Activated CD8-positive, alpha-beta T cell treated with anti-CD3 and anti-CD28 coated beads for 36 hours (primary cell): ENCODE data around the gene MACROD2. TPM values are rescaled to one million over a fixed set of nuclear protein-coding genes. Genes with fewer than 3 reads are reported as not detected.

Experiments
- ATAC-seq: fragments of 200-7000 bp; cut with Tn5 transposase; one replicate; pipeline ENCODE4 v1.10.0; 2021; ENCODE audit warnings: mild to moderate bottlenecking, moderate library complexity
- CTCF ChIA-PET: fragments of 350-600 bp; sonication (Branson Sonifier 250); formaldehyde crosslinking; loops from one replicate; lab custom pipeline; 2021; ENCODE audit warnings: antibody characterized with exemption; lab: Charles Lee
- POLR2A ChIA-PET: fragments of 350-600 bp; sonication (Branson Sonifier 250); formaldehyde crosslinking; loops from one replicate; lab custom pipeline; 2021; ENCODE audit warnings: antibody characterized with exemption; lab: Charles Lee
- DNase-seq: peaks from one replicate; pipeline ENCODE4 v3.0.0-alpha.2; 2020
- H3K27ac Mint-ChIP-seq: one replicate; pipeline ENCODE4 v1.8.0; 2021; ENCODE audit warnings: mild to moderate bottlenecking, mixed read lengths
- H3K27me3 Mint-ChIP-seq: one replicate; pipeline ENCODE4 v1.8.0; 2021; ENCODE audit warnings: mixed read lengths
- H3K36me3 Mint-ChIP-seq: one replicate; pipeline ENCODE4 v1.8.0; 2021; ENCODE audit warnings: low read depth, mixed read lengths
- H3K4me1 Mint-ChIP-seq: one replicate; pipeline ENCODE4 v1.8.0; 2021; ENCODE audit warnings: low read depth, mixed read lengths
- H3K4me3 Mint-ChIP-seq: one replicate; pipeline ENCODE4 v1.8.0; 2021; ENCODE audit warnings: mild to moderate bottlenecking, moderate library complexity, mixed read lengths
- H3K9me3 Mint-ChIP-seq: one replicate; pipeline ENCODE4 v1.8.0; 2021; ENCODE audit warnings: mixed read lengths
- intact Hi-C: fragments of 100-400 bp; cut with micrococcal nuclease; formaldehyde crosslinking; loops from one replicate; pipeline ENCODE4 v1.10.0; 2022
- total RNA-seq, 2 experiments: library from RNA; stranded (reverse); gene quantifications; one replicate each; pipeline ENCODE4 v1.2.3, GENCODE V29; 2021
- TF ChIP-seq, protein P1 (sequence below): fragments of 200-600 bp; IDR thresholded peaks from one replicate; pipeline ENCODE4 v1.8.0; 2022; ENCODE audit warnings: antibody characterized with exemption, mild to moderate bottlenecking

The MACROD2 gene
- total RNA-seq, 2 experiments from 2014 or later: not detected

DNA sequence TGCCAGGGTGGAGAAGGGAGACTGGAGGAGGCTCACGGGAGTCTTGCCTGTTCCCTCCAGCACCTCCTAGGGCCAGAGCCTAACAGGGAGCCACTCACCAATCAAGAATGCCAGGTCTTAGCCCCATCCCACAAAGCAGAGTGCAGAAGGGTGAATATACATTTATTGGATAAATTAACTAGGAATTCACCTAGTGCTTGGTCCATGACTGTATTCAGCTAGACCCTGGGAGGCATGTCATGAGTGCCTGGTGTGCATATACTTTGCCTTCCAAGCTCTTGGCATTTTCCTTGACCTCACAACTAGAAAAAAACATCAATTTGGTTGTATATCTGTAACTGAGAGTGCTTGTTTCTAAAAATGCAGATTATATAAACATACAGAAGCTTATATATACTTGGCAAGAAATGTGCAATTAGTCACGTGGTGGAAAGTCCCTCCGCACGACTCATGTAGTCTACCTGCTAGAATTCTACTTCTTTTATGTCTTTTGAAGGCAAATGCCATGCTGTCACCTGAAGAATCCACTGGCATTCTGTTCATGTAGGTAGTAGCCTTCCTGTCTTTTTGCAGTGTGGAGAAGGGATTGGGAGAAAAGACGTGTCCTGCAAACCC, 1586.9 kb downstream of the MACROD2 start:
- no peak overlapping the region for H3K27ac Mint-ChIP-seq
- H3K36me3 Mint-ChIP-seq: no peaks in the 10 kb centered on the region
- intact Hi-C loops: no loop called here
- no peaks in the 10 kb centered on the region for H3K27me3 Mint-ChIP-seq
- no peak for DNase-seq
- TF ChIP-seq, protein P1, sequence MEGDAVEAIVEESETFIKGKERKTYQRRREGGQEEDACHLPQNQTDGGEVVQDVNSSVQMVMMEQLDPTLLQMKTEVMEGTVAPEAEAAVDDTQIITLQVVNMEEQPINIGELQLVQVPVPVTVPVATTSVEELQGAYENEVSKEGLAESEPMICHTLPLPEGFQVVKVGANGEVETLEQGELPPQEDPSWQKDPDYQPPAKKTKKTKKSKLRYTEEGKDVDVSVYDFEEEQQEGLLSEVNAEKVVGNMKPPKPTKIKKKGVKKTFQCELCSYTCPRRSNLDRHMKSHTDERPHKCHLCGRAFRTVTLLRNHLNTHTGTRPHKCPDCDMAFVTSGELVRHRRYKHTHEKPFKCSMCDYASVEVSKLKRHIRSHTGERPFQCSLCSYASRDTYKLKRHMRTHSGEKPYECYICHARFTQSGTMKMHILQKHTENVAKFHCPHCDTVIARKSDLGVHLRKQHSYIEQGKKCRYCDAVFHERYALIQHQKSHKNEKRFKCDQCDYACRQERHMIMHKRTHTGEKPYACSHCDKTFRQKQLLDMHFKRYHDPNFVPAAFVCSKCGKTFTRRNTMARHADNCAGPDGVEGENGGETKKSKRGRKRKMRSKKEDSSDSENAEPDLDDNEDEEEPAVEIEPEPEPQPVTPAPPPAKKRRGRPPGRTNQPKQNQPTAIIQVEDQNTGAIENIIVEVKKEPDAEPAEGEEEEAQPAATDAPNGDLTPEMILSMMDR: no peak
- no peaks in the 10 kb centered on the region for H3K4me1 Mint-ChIP-seq
- ChIA-PET CTCF (no interaction called here), POLR2A (no interaction called here)
- H3K4me3 Mint-ChIP-seq: no peak overlapping the region
- no peak for ATAC-seq
- peaks cover 5% of the 10 kb centered on the region for H3K9me3 Mint-ChIP-seq

DNA sequence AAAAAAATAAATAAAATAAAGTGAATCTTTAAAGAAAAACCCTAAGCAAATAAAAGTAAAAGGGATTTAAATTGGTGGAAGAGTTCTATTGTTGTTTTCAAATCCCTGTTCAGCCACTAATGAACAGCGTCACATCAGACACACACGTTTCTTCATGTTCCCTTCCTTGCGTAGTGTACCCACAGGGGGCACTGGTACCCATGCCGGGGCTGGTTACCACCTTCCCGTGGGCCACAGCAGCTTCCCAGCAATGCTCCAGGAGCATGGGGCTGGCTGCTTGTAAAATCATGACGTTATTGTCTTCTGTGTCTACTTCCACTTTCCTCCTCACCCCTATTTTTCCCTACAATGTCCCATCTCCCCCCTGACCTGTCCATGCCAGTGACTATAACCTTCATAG, 1589.2 kb downstream of the MACROD2 start:
- intact Hi-C loops: no loop called here
- no peak for ATAC-seq
- Mint-ChIP-seq H3K27ac (no peak overlapping the region), H3K9me3 (peaks cover 6% of the 10 kb centered on the region), H3K36me3 (no peaks in the 10 kb centered on the region), H3K27me3 (no peaks in the 10 kb centered on the region), H3K4me1 (no peaks in the 10 kb centered on the region), H3K4me3 (no peak overlapping the region)
- CTCF ChIA-PET: no interaction called here
- POLR2A ChIA-PET: no interaction called here
- TF ChIP-seq, protein P1: no peak
- DNase-seq: no peak

DNA sequence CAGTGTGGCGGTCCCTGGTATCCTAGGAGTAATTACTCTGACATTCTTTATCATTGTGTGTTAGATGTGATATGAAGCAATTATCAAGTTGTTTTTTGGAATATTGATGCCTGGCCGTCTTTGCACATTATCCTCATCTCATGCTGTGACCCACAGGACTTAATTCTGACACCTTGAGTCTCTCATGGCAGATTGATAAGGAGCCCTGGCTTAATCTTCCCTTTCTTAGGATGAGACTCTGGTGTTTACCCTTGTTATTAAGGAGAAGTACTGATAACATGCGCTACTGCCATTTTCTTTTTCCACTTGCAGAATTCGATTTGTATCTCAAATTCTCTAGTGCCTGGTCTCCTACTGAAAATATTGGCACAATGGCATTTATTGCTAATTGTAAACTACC, 1597.8 kb downstream of the MACROD2 start:
- Mint-ChIP-seq H3K9me3 (peaks cover 4% of the 10 kb centered on the region), H3K36me3 (no peaks in the 10 kb centered on the region), H3K27ac (no peak overlapping the region), H3K4me3 (no peak overlapping the region), H3K4me1 (no peaks in the 10 kb centered on the region), H3K27me3 (no peaks in the 10 kb centered on the region)
- ATAC-seq: no peak
- TF ChIP-seq, protein P1: no peak
- ChIA-PET CTCF (no interaction called here), POLR2A (no interaction called here)
- intact Hi-C loops: no loop called here
- DNase-seq: no peak

DNA sequence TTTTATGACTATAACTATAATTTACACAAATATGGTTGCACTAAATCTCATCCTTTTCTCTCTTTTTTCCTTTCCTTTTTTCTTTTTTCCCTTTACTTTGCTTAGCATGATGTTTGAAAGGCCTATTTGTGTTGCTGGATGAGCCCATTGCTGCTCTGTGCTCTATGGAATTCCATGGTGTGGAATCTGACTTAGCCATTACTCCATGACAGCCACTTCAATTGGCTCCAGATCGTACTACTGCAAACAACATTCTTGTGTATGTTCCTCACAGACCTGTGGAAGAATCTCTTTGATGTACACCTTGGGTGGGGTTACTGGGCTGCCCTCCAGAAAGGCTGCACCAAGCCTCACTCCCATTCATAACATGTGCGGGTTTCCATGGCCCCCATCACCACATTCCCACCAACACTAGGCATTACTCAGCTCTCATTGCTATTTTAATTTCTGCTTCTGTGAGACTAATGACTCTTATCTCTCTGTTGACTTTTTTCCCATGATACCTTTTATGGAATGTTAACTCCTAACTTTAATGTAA, 1598.9 kb downstream of the MACROD2 start:
- Mint-ChIP-seq H3K27ac (no peak overlapping the region), H3K27me3 (no peaks in the 10 kb centered on the region), H3K4me3 (no peak overlapping the region), H3K4me1 (no peaks in the 10 kb centered on the region), H3K9me3 (peaks cover 4% of the 10 kb centered on the region), H3K36me3 (no peaks in the 10 kb centered on the region)
- TF ChIP-seq, protein P1: no peak
- ATAC-seq: no peak
- intact Hi-C loops: no loop called here
- DNase-seq: no peak
- ChIA-PET CTCF (no interaction called here), POLR2A (no interaction called here)

DNA sequence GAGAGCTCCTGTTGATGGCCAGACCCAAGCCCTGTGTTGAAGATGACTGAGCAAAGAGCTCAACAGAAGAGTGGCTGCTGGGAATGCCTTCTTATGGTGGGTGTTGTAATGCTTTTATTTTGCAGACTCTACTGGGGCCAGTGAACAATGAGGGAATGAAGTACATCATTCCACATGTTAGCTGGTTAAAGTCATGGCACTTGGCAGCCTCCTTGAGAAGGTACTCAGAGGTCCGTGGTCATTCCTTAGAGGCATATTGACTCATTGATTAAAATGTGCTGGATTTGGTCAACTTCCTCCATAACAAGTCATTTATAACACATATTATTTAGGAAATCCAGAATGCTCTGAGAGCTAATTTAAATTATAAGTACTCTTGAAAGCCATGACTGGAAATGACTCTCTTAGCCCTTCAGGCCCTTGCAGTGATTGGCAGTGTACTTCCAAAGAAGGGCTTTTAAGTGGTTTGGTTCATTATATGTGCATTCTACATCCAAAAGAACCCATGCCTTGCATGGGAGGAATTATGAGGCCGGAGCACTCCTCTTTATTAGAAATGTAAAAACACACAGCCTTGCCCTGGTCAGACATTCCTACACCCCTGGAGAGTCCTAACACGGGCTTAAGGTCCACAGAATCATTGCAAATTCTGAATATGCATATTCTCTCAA, 1601.0 kb downstream of the MACROD2 start:
- no peaks in the 10 kb centered on the region for H3K27me3 Mint-ChIP-seq
- intact Hi-C loops: no loop called here
- POLR2A ChIA-PET: no interaction called here
- ATAC-seq: no peak
- peaks cover 3% of the 10 kb centered on the region for H3K9me3 Mint-ChIP-seq
- H3K4me3 Mint-ChIP-seq: no peak overlapping the region
- TF ChIP-seq, protein P1: no peak
- no peak overlapping the region for H3K27ac Mint-ChIP-seq
- CTCF ChIA-PET: no interaction called here
- DNase-seq: no peak
- H3K36me3 Mint-ChIP-seq: no peaks in the 10 kb centered on the region
- H3K4me1 Mint-ChIP-seq: no peaks in the 10 kb centered on the region
